ENCODE measurements around the gene CHAF1A.

Gene CHAF1A

DNA sequence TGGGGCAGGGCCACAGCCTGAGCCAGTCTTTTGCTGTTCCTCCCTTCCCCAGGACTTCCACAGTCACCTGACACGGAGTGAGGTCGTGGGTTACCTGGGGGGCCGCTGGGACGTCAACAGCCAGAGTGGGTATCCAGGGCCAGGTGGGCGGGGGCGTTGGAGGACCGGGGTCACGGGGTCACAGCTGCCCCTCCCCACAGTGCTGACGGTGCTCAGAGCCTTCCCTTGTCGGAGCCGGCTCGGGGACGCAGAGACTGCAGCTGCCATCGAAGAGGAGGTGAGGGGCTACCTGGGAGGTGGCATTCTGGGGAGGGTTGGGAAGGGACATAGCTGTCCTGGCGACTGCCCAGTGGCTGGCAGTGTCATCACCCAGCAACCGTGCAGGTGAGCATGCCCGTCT is 47.5 kb upstream of the CHAF1A start:
- H4K20me1 ChIP-seq (ENCODE audit: insufficient read depth, low read length, poor library complexity, severe bottlenecking) = peaks cover 3% of the 10 kb centered on the region
- no peak overlapping the region for H3K9ac ChIP-seq (ENCODE audit: low read depth, low read length, poor library complexity, severe bottlenecking)
- H3K27me3 ChIP-seq (ENCODE audit: insufficient read depth, low read length, poor library complexity, severe bottlenecking) = no peaks in the 10 kb centered on the region
- no peak overlapping the region for H2AFZ ChIP-seq (ENCODE audit: low read length)
- H3K4me3 ChIP-seq (ENCODE audit: low read length, poor library complexity, severe bottlenecking) = no peak overlapping the region
- TF ChIP-seq EZH2phosphoT487 (IDR thresholded peaks at IDR 0.05; ENCODE audit: borderline replicate concordance) = no peak
- H3K4me1 ChIP-seq (ENCODE audit: insufficient read depth, low read length, poor library complexity, severe bottlenecking) = no peaks in the 10 kb centered on the region
- peaks cover 13% of the 10 kb centered on the region; the same call in 1 of the 2 replicates for H3K36me3 ChIP-seq (ENCODE audit: insufficient read depth, low read length)
- no peaks in the 10 kb centered on the region for H3K9me2 ChIP-seq (replicated peaks; ENCODE audit: low read depth, low read length)
- no peaks in the 10 kb centered on the region for H3K9me3 ChIP-seq (ENCODE audit: insufficient read depth, low read depth, low read length)
- H3K79me2 ChIP-seq (ENCODE audit: insufficient read depth, low read length) = no peaks in the 10 kb centered on the region
- H3K4me2 ChIP-seq (ENCODE audit: low read depth, low read length, poor library complexity, severe bottlenecking) = no peak overlapping the region
- H3F3A ChIP-seq (ENCODE audit: low read depth) = no peaks in the 10 kb centered on the region

DNA sequence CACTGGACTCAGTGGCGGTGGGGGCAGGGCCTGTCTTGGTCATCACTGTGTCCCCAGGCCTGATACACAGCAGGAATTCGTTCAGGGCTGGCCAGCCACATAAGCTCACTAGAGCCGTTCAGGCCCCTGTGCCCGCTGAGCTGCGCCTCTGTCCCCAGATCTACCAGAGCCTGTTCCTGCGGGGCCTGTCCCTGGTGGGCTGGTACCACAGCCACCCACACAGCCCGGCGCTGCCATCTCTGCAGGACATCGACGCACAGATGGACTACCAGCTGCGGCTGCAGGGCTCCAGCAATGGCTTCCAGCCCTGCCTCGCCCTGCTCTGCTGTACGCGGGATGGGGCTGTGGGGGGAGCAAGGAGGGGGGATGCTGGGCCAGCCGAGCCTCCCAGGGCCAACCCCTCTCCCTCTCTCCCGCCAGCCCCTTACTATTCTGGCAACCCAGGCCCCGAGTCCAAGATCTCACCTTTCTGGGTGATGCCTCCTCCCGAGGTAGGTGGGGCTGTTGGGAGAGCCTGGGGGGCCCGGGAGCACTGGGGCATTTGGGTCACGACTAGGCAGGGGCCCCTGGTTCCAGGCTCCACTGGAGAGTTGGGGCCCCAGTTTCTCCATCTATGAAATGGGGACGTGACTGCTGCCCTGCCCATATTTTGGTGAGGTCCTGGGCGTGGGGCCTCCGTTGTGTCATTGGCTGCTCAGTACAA is 45.2 kb upstream of the CHAF1A start:
- Histone ChIP-seq H3K79me2 (ENCODE audit: insufficient read depth, low read length) (no peaks in the 10 kb centered on the region), H3K9me2 (replicated peaks; ENCODE audit: low read depth, low read length) (no peaks in the 10 kb centered on the region), H3K4me2 (ENCODE audit: low read depth, low read length, poor library complexity, severe bottlenecking) (no peak overlapping the region), H4K20me1 (ENCODE audit: insufficient read depth, low read length, poor library complexity, severe bottlenecking) (peaks cover 3% of the 10 kb centered on the region), H3K9me3 (ENCODE audit: insufficient read depth, low read depth, low read length) (no peaks in the 10 kb centered on the region), H3K9ac (ENCODE audit: low read depth, low read length, poor library complexity, severe bottlenecking) (no peak overlapping the region), H3K36me3 (ENCODE audit: insufficient read depth, low read length) (peaks cover 32% of the 10 kb centered on the region; the same call in 1 of the 2 replicates), H3F3A (ENCODE audit: low read depth) (no peaks in the 10 kb centered on the region), H3K27me3 (ENCODE audit: insufficient read depth, low read length, poor library complexity, severe bottlenecking) (no peaks in the 10 kb centered on the region), H3K4me1 (ENCODE audit: insufficient read depth, low read length, poor library complexity, severe bottlenecking) (no peaks in the 10 kb centered on the region), H3K4me3 (ENCODE audit: low read length, poor library complexity, severe bottlenecking) (no peak overlapping the region), H2AFZ (ENCODE audit: low read length) (no peak overlapping the region)
- TF ChIP-seq, protein P1, sequence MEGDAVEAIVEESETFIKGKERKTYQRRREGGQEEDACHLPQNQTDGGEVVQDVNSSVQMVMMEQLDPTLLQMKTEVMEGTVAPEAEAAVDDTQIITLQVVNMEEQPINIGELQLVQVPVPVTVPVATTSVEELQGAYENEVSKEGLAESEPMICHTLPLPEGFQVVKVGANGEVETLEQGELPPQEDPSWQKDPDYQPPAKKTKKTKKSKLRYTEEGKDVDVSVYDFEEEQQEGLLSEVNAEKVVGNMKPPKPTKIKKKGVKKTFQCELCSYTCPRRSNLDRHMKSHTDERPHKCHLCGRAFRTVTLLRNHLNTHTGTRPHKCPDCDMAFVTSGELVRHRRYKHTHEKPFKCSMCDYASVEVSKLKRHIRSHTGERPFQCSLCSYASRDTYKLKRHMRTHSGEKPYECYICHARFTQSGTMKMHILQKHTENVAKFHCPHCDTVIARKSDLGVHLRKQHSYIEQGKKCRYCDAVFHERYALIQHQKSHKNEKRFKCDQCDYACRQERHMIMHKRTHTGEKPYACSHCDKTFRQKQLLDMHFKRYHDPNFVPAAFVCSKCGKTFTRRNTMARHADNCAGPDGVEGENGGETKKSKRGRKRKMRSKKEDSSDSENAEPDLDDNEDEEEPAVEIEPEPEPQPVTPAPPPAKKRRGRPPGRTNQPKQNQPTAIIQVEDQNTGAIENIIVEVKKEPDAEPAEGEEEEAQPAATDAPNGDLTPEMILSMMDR (conservative IDR thresholded peaks at IDR 0.05; ENCODE audit: low read length) = no peak
- TF ChIP-seq EZH2phosphoT487 (IDR thresholded peaks at IDR 0.05; ENCODE audit: borderline replicate concordance) = no peak

DNA sequence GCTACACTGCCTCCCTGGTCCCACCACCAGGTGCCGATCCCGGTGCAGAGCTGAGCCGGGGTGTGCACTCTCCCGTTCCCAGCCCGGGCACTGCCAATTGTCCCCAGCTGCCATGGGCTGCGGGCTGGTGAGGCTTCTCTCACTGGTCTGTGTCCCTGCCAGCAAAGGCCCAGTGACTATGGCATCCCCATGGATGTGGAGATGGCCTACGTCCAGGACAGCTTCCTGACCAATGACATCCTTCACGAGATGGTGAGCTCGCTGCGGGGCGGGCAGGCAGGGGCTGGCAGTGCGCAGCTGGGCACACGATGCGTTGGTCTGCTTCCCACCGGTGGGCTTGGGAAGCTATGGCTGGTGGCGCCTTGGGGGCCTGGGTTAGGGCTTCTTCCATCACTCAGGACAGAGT is 44.5 kb upstream of the CHAF1A start:
- peaks cover under 1% of the 10 kb centered on the region for H4K20me1 ChIP-seq (ENCODE audit: insufficient read depth, low read length, poor library complexity, severe bottlenecking)
- no peaks in the 10 kb centered on the region for H3K27me3 ChIP-seq (ENCODE audit: insufficient read depth, low read length, poor library complexity, severe bottlenecking)
- no peak overlapping the region for H3K9ac ChIP-seq (ENCODE audit: low read depth, low read length, poor library complexity, severe bottlenecking)
- H3K4me1 ChIP-seq (ENCODE audit: insufficient read depth, low read length, poor library complexity, severe bottlenecking) = no peaks in the 10 kb centered on the region
- H3K79me2 ChIP-seq (ENCODE audit: insufficient read depth, low read length) = no peaks in the 10 kb centered on the region
- TF ChIP-seq, protein P1 (conservative IDR thresholded peaks at IDR 0.05; ENCODE audit: low read length) = no peak
- no peak for TF ChIP-seq EZH2phosphoT487 (IDR thresholded peaks at IDR 0.05; ENCODE audit: borderline replicate concordance)
- H3K36me3 ChIP-seq (ENCODE audit: insufficient read depth, low read length) = peaks cover 39% of the 10 kb centered on the region; the same call in 1 of the 2 replicates
- no peak overlapping the region for H3K4me3 ChIP-seq (ENCODE audit: low read length, poor library complexity, severe bottlenecking)
- H2AFZ ChIP-seq (ENCODE audit: low read length) = no peak overlapping the region
- H3K4me2 ChIP-seq (ENCODE audit: low read depth, low read length, poor library complexity, severe bottlenecking) = no peak overlapping the region
- H3K9me2 ChIP-seq (replicated peaks; ENCODE audit: low read depth, low read length) = no peaks in the 10 kb centered on the region
- no peaks in the 10 kb centered on the region for H3F3A ChIP-seq (ENCODE audit: low read depth)
- no peaks in the 10 kb centered on the region for H3K9me3 ChIP-seq (ENCODE audit: insufficient read depth, low read depth, low read length)
